ENCODE data around the gene PIAS3. TPM values are rescaled to one million over a fixed set of nuclear protein-coding genes. Genes with fewer than 3 reads are reported as not detected.

Gene PIAS3
- total RNA-seq, 6 donors from 2014 or later, result 23.0 to 71.2 (median 29.5) TPM

- no peaks in the 10 kb centered on the region for H3K9me3 ChIP-seq
- WGBS, 2 donors, result 88 to 90% methylated on average over 1 of the region's 1 CpG
- ATAC-seq (ENCODE audit: low FRiP score in 2 of 2) (no peak), DNase-seq (no peak)
- H3K27ac ChIP-seq, result no peak overlapping the region
- no peaks in the 10 kb centered on the region for H3K36me3 ChIP-seq
- TF ChIP-seq POLR2AphosphoS5 (IDR thresholded peaks at IDR 0.05) (no peak), EP300 (IDR thresholded peaks at IDR 0.05) (no peak), CTCF (IDR thresholded peaks at IDR 0.05) (no peak), POLR2A (IDR thresholded peaks at IDR 0.05) (no peak)
- H3K4me3 ChIP-seq, result no peak overlapping the region
- H3K4me1 ChIP-seq, result peaks cover 12 to 27% (median 23%) of the 10 kb centered on the region in 4 donors
- H3K27me3 ChIP-seq, result no peaks in the 10 kb centered on the region
Measured at GRCh38 chr1:145805057-145805456, 53.8 kb downstream of the PIAS3 start.

- Histone ChIP-seq H3K36me3 (no peaks in the 10 kb centered on the region), H3K27me3 (no peaks in the 10 kb centered on the region), H3K27ac (no peak overlapping the region), H3K4me1 (peaks cover 12 to 27% (median 23%) of the 10 kb centered on the region in 4 donors), H3K4me3 (no peak overlapping the region), H3K9me3 (no peaks in the 10 kb centered on the region)
- no peak for TF ChIP-seq POLR2A (IDR thresholded peaks at IDR 0.05)
- TF ChIP-seq POLR2AphosphoS5 (IDR thresholded peaks at IDR 0.05), result no peak
- TF ChIP-seq CTCF (IDR thresholded peaks at IDR 0.05), result no peak
- no peak for TF ChIP-seq EP300 (IDR thresholded peaks at IDR 0.05)
- DNase-seq (no peak), ATAC-seq (ENCODE audit: low FRiP score in 2 of 2) (no peak)
- WGBS, 2 donors, result 58 to 72% methylated on average over 3 of the region's 3 CpGs
Measured at GRCh38 chr1:145804235-145805045, 54.4 kb downstream of the PIAS3 start.

GRCh38 chr1:145799806-145800205 is 59.1 kb downstream of the PIAS3 start:
- peaks cover 3 to 12% (median 11%) of the 10 kb centered on the region in 4 donors for H3K9me3 ChIP-seq
- no peak for ATAC-seq (ENCODE audit: low FRiP score in 2 of 2)
- no peak for DNase-seq
- no peaks in the 10 kb centered on the region for H3K27me3 ChIP-seq
- H3K27ac ChIP-seq, result no peak overlapping the region
- TF ChIP-seq CTCF (IDR thresholded peaks at IDR 0.05), result no peak
- no peak for TF ChIP-seq POLR2A (IDR thresholded peaks at IDR 0.05)
- TF ChIP-seq POLR2AphosphoS5 (IDR thresholded peaks at IDR 0.05), result no peak
- TF ChIP-seq EP300 (IDR thresholded peaks at IDR 0.05), result no peak
- H3K36me3 ChIP-seq, result no peaks in the 10 kb centered on the region
- no peak overlapping the region for H3K4me3 ChIP-seq
- H3K4me1 ChIP-seq, result peaks cover 10 to 24% (median 21%) of the 10 kb centered on the region in 4 donors
- 86 to 90% methylated on average over 2 of the region's 2 CpGs for WGBS, 2 donors

Small RNAs within 50 kb of the gene (small RNA-seq; reads per million reads assigned to genes)
- gene MIR6736, result 0 reads per million in 4 donors

Other genes starting within 250 kb of the PIAS3 start
- under 1 TPM in 2 of 6 donors, not detected in 4; 0.31 to 0.49 TPM for gene PDZK1, start 151.7 kb downstream of the PIAS3 start, total RNA-seq
- gene CD160, start 139.6 kb downstream of the PIAS3 start, total RNA-seq, result under 1 TPM in 2 of 6 donors, not detected in 4; 0.71 to 0.89 TPM
- 10 to 100 TPM; 10.7 to 32.0 (median 19.0) TPM for gene RNF115, start 35.0 kb downstream of the PIAS3 start, total RNA-seq
- gene POLR3C, start 34.9 kb downstream of the PIAS3 start, total RNA-seq, result 10 to 100 TPM; 15.9 to 40.9 (median 26.7) TPM
- gene NUDT17, start 13.5 kb downstream of the PIAS3 start, total RNA-seq, result 10 to 100 TPM in 2 of 6 donors, 1 to 10 TPM in 4; 2.1 to 11.0 (median 4.8) TPM
- 1 to 10 TPM in 4 of 6 donors, under 1 TPM in 1, not detected in 1; 0.76 to 2.5 (median 1.3) TPM for gene ANKRD35, start 26.8 kb upstream of the PIAS3 start, total RNA-seq
- 10 to 100 TPM; 13.3 to 46.1 (median 14.9) TPM for gene ITGA10, start 51.0 kb upstream of the PIAS3 start, total RNA-seq
- 10 to 100 TPM; 15.2 to 29.5 (median 26.9) TPM for gene PEX11B, start 59.6 kb upstream of the PIAS3 start, total RNA-seq
- gene RBM8A, start 68.4 kb upstream of the PIAS3 start, total RNA-seq, result 100 to 1,000 TPM in 3 of 6 donors, 10 to 100 TPM in 3; 30.1 to 144 (median 101) TPM
- gene LIX1L, start 98.9 kb upstream of the PIAS3 start, total RNA-seq, result 10 to 100 TPM in 5 of 6 donors, 1 to 10 TPM in 1; 5.2 to 35.6 (median 16.5) TPM
- gene ANKRD34A, start 105.5 kb upstream of the PIAS3 start, total RNA-seq, result 1 to 10 TPM in 2 of 6 donors, under 1 TPM in 4; 0.30 to 2.6 (median 0.73) TPM
- 10 to 100 TPM; 18.7 to 25.7 (median 22.5) TPM for gene POLR3GL, start 105.6 kb upstream of the PIAS3 start, total RNA-seq
- 1,000 to 10,000 TPM in 3 of 6 donors, 100 to 1,000 TPM in 3; 703 to 1,481 (median 910) TPM for gene TXNIP, start 137.5 kb upstream of the PIAS3 start, total RNA-seq
- gene HJV, start 162.7 kb upstream of the PIAS3 start, total RNA-seq, result not detected

Data from upper lobe of left lung (tissue), 6 donors.